HFF-Myc (cell line): ENCODE measurements around the gene RPH3AL.

Experiments
- DNase-seq: peaks from one replicate; pipeline ENCODE4 v3.0.0-alpha.2; 2011; ENCODE audit warnings: low read depth; ENCODE audit errors: extremely low read depth
- H3K4me3 ChIP-seq: replicated peaks from 2 replicates; pipeline ENCODE4 v1.5.1; 2011; ENCODE audit warnings: low read depth, mild to moderate bottlenecking, control low read depth, low read length
- TF ChIP-seq, protein P1 (sequence below): IDR thresholded peaks from 2 replicates; pipeline ENCODE4 v1.5.1; 2012; ENCODE audit warnings: mild to moderate bottlenecking, low read depth, low read length, control low read depth; ENCODE audit errors: missing control alignments

Gene RPH3AL

DNA sequence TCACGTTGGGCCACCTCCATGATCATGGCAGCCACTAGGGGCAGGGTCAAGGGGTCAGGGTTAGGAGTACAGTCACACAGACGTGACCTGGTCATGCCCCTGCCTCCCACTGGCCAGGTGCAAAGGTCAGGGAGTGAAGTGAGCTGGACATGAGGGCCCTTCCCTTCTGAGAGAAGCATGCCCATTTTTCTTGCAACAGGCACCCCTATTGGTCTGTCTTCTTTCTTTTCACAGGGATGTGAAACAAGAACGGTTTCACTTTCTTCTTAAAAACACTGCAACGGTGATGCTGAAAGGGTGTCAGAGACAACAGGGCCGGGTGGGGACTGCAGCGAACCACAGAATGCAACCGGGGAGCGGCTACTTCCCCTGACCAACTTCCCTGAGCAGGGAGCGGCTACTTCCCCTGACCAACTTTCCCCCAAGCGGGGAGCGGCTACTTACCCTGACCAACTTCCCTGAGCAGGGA, 119.1 kb downstream of the RPH3AL start:
- H3K4me3 ChIP-seq: no peak overlapping the region
- no peak for DNase-seq
- TF ChIP-seq, protein P1, sequence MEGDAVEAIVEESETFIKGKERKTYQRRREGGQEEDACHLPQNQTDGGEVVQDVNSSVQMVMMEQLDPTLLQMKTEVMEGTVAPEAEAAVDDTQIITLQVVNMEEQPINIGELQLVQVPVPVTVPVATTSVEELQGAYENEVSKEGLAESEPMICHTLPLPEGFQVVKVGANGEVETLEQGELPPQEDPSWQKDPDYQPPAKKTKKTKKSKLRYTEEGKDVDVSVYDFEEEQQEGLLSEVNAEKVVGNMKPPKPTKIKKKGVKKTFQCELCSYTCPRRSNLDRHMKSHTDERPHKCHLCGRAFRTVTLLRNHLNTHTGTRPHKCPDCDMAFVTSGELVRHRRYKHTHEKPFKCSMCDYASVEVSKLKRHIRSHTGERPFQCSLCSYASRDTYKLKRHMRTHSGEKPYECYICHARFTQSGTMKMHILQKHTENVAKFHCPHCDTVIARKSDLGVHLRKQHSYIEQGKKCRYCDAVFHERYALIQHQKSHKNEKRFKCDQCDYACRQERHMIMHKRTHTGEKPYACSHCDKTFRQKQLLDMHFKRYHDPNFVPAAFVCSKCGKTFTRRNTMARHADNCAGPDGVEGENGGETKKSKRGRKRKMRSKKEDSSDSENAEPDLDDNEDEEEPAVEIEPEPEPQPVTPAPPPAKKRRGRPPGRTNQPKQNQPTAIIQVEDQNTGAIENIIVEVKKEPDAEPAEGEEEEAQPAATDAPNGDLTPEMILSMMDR: no peak

- no peak for DNase-seq
- TF ChIP-seq, protein P1: no peak
- H3K4me3 ChIP-seq: no peak overlapping the region
Observed at GRCh38 chr17:231966-232807, 120.4 kb downstream of the RPH3AL start.

GRCh38 chr17:231191-231965, 121.2 kb downstream of the RPH3AL start:
- TF ChIP-seq, protein P1: no peak
- no peak for DNase-seq
- H3K4me3 ChIP-seq: no peak overlapping the region

GRCh38 chr17:230395-230770, 122.2 kb downstream of the RPH3AL start:
- TF ChIP-seq, protein P1: no peak
- no peak overlapping the region for H3K4me3 ChIP-seq

DNA sequence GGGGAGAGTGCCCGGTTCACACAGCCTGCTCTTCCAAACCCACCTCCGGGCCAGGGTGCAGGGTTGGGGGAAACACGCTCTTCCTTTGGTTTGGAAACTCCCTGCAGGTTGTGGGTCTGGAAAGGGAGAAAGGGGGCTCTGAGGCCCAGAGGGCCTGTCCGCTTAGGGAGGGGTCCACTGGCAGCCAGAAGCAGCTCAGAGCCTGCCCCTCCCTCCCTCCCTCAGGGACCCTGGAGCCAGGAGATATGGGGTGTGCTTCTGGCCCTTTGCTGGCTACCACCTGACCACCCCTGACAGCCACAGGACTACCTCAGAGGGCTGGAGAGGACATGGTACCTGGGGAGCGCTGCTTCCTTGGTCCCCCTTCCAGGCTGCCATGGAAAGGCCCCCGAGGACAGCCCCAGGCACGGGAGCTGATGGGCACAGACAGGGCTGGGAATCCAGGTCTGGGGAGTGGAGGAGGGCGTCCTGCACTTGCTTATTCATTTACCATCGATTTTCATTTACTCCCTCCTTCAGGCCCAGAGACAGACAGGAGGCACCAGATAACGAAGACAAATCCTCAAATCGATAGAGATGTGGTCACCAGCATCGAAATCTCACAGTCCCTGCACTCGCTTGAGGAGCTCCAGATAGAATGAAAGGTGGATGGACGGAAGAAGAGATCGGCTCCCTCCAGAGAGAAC, 122.8 kb downstream of the RPH3AL start:
- TF ChIP-seq, protein P1: no peak
- no peak overlapping the region for H3K4me3 ChIP-seq
- DNase-seq: no peak

More at GRCh38 chr17:230395-230770, 122.2 kb downstream of the RPH3AL start:
- DNase-seq: no peak

DNA sequence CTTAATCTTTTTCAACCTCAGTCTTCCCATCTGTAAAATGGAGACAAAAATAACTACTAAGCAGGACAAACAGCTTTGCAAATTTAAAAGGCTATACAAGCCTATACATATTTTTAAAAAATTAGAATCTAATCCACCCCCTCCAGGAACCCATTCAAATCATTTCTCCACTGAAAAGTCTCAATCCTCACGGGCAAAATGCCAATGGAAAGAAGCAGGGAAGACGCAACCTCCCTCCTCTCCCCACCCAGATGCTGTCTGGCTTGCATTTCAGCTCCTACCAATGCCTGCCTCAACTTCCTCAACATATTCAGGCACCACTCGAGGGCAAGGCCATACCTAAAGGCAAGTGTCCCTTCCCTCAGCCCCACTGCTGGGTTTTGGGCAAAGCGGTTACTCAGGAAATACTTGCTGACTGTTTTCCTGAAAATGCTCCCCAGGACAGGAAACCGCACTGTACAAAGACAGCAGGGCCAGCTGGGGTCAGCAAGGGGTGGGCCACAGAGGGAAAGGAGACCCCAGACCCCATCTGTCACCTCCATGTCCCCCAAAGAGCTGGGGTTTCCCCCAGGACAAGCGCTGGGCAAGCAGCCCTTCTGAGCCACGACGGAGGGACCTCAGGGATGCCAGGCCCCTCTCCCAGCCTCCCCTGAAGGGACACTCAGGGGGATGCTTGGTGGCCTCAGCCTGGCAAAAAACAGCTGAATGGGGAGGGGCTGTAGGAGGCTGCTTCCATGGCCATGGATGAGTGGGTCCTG, 123.5 kb downstream of the RPH3AL start:
- no peak for DNase-seq
- TF ChIP-seq, protein P1: no peak
- H3K4me3 ChIP-seq: no peak overlapping the region
